ENCODE measurements around the gene ITGAL.

GRCh38 chr16:30478766-30479478, 6.4 kb downstream of the ITGAL start:
- TF ChIP-seq CTCF (IDR thresholded peaks at IDR 0.05) (no peak), POLR2AphosphoS5 (IDR thresholded peaks at IDR 0.05) (no peak), POLR2A (IDR thresholded peaks at IDR 0.05) (no peak)

All from transverse colon (tissue), 4 donors.